ENCODE results near the gene AVP.
"Not testable (repeated sequence)": the region's sequence is repeated elsewhere in the genome, so short reads cannot be mapped to it uniquely, and the experiment has no call there.

The AVP gene

GRCh38 chr20:3084283-3084985 is at the start of gene AVP:
TSS of gene AVP (minus strand) at chr20:3084724. CDS start at chr20:3084674, 50 bp downstream.
- no peak within 1 kb of the TSS for H3K27ac ChIP-seq
- TF ChIP-seq, protein P1, sequence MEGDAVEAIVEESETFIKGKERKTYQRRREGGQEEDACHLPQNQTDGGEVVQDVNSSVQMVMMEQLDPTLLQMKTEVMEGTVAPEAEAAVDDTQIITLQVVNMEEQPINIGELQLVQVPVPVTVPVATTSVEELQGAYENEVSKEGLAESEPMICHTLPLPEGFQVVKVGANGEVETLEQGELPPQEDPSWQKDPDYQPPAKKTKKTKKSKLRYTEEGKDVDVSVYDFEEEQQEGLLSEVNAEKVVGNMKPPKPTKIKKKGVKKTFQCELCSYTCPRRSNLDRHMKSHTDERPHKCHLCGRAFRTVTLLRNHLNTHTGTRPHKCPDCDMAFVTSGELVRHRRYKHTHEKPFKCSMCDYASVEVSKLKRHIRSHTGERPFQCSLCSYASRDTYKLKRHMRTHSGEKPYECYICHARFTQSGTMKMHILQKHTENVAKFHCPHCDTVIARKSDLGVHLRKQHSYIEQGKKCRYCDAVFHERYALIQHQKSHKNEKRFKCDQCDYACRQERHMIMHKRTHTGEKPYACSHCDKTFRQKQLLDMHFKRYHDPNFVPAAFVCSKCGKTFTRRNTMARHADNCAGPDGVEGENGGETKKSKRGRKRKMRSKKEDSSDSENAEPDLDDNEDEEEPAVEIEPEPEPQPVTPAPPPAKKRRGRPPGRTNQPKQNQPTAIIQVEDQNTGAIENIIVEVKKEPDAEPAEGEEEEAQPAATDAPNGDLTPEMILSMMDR (IDR thresholded peaks at IDR 0.05): no peak
- DNase-seq (ENCODE audit: low spot score): no peak
- H3K4me3 ChIP-seq: no peak within 1 kb of the TSS

DNA sequence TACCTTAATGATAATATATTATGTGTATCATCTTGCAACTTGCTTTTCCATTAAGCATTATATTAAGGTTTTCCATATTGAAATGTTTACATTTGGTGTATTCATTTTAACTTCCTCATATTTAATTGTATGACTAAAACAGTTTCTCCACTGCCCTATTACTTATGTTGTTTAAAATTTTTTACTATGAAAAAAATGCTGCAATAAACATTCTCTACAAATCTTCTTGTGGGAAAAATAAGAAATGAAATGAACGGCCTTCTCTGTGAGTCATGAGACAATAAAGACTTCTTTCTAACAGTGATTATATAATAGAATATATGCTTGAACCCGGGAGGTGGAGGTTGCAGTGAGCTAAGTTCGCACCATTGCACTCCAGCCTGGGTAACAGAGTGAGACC is 49.6 kb upstream of the AVP start:
- TF ChIP-seq, protein P1 (IDR thresholded peaks at IDR 0.05): no peak
- H3K4me3 ChIP-seq: no peak overlapping the region
- H3K27ac ChIP-seq: no peak overlapping the region
- no peak for DNase-seq (ENCODE audit: low spot score)

DNA sequence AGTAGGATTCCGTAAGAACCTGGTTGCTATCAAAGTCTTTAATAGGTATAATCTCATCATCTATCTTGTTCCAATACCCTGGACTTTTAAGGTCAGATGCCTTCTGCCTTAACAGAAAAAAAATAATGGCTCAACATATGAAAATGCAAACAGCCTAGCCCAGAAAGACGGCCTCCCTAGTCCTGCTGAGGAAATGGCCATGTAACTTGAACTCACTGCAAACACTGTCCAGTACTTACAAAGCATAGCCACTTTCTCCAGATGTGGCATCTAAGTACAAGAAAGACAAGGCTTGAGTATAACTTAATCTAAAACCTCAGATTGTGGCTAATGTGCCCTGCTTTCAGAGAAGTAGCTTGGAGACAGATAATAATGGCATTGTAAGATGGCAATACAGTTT is 48.6 kb upstream of the AVP start:
- Histone ChIP-seq H3K27ac (no peak overlapping the region), H3K4me3 (no peak overlapping the region)
- DNase-seq (ENCODE audit: low spot score): no peak
- TF ChIP-seq, protein P1 (IDR thresholded peaks at IDR 0.05): no peak

- TF ChIP-seq, protein P1 (IDR thresholded peaks at IDR 0.05): no peak
- no peak for DNase-seq (ENCODE audit: low spot score)
- Histone ChIP-seq H3K27ac (no peak overlapping the region), H3K4me3 (no peak overlapping the region)
These were observed 45.6 kb upstream of the AVP start for GRCh38 chr20:3130051-3130600.

DNA sequence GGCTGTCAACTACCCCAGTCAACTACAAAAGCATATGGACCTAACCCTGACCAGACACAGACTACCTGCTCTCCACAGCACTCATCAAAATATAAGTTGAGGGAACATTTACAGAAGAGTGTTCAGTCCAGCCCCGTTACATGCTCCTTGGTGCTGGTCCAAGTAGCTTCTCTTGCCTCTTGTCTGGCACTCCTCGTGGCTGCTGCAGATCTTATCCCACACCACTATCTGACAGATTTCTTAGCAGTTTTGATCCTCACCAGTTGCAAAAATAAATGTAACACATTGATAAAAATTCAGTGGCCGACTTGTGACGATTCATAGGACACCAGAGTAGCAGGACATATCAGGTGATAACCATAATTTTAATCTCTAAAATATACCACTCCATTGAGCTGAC is 44.6 kb upstream of the AVP start:
- Histone ChIP-seq H3K27ac (no peak overlapping the region), H3K4me3 (no peak overlapping the region)
- DNase-seq (ENCODE audit: low spot score): no peak
- TF ChIP-seq, protein P1 (IDR thresholded peaks at IDR 0.05): no peak

- Histone ChIP-seq H3K4me3 (no peak overlapping the region), H3K27ac (no peak overlapping the region)
- TF ChIP-seq, protein P1 (IDR thresholded peaks at IDR 0.05): no peak
- no peak for DNase-seq (ENCODE audit: low spot score)
These were observed 43.9 kb upstream of the AVP start for GRCh38 chr20:3128275-3128984.

DNA sequence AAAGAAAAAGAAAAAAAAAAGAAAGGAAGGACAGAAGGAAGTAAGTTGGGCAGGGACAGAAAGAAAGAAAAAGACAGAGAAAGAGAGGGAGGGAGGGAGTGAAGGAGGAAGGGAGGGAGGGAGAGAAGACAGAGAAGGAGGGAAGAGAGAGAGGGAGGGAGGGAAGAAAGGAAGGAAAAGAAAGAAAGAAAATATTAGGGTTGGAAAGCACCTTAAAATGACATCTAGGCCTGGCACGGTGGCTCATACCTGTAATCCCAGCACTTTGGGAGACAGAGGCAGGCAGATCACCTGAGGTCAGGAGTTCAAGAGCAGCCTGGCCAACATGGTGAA is 42.0 kb upstream of the AVP start:
- no peak for DNase-seq (ENCODE audit: low spot score)
- Histone ChIP-seq H3K4me3 (no peak overlapping the region), H3K27ac (no peak overlapping the region)
- TF ChIP-seq, protein P1 (IDR thresholded peaks at IDR 0.05): no peak

DNA sequence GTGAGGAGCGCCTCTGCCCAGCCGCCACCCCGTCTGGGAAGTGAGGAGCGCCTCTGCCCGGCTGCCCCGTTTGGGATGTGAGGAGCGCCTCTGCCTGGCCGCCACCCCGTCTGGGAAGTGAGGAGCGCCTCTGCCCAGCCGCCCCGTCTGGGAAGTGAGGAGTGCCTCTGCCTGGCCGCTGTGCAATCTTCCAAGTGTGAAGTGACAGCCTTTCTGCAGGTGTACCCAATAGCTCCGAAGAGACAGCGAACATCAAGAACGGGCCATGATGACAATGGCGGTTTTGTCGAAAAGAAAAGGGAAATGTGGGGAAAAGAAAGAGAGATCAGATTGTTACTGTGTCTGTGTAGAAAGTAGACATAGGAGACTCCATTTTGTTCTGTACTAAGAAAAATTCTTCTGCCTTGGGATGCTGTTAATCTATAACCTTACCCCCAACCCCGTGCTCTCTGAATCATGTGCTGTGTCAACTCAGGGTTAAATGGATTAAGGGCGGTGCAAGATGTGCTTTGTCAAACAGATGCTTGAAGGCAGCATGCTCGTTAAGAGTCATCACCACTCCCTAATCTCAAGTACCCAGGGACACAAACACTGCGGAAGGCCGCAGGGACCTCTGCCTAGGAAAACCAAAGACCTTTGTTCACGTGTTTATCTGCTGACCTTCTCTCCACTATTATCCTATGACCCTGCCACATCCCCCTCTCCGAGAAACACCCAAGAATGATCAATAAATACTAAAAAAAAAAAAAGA is 41.4 kb upstream of the AVP start:
- H3K4me3 ChIP-seq; H3K27ac ChIP-seq; DNase-seq (ENCODE audit: low spot score): not testable (repeated sequence)

GRCh38 chr20:3124773-3125560 is 40.4 kb upstream of the AVP start:
- not testable (repeated sequence) for DNase-seq (ENCODE audit: low spot score); H3K27ac ChIP-seq; H3K4me3 ChIP-seq

Measured in coronary artery (tissue), 2 donors.